NK-92 treated with Interleukin-12 subunit alpha and Interleukin-12 subunit beta, amount 100 ng/mL, for 24 hours (cell line): Measurements from ENCODE around the gene FIBIN.
"Not testable (repeated sequence)": the region's sequence is repeated elsewhere in the genome, so short reads cannot be mapped to it uniquely, and the experiment has no call there.

Experiments used
- DNase-seq: peaks from one replicate; lab custom pipeline; 2025; lab: John Stamatoyannopoulos, UW

The FIBIN gene

GRCh38 chr11:26977209-26977608 lies 16.7 kb upstream of the FIBIN start:
- not testable (repeated sequence) for DNase-seq

- DNase-seq, result no peak
These were observed 10.3 kb upstream of the FIBIN start for GRCh38 chr11:26983645-26984044.

- no peak for DNase-seq
These were observed 8.4 kb upstream of the FIBIN start for GRCh38 chr11:26985470-26985869.

- no peak for DNase-seq
These were observed 8.0 kb upstream of the FIBIN start for GRCh38 chr11:26985943-26986342.

GRCh38 chr11:26987272-26987671 lies 6.6 kb upstream of the FIBIN start:
- no peak for DNase-seq

- no peak for DNase-seq
These were observed 6.2 kb upstream of the FIBIN start for GRCh38 chr11:26987731-26988130.

- DNase-seq, result no peak
These were observed 1.8 kb upstream of the FIBIN start for GRCh38 chr11:26992031-26992541.

- DNase-seq, result no peak
These were observed 751 bp downstream of the FIBIN start for GRCh38 chr11:26994631-26995095.

- DNase-seq, result no peak
These were observed 2.0 kb downstream of the FIBIN start for GRCh38 chr11:26995701-26996460.

- DNase-seq, result no peak
These were observed 3.5 kb downstream of the FIBIN start for GRCh38 chr11:26997378-26997777.

GRCh38 chr11:27001136-27001730 lies 7.3 kb downstream of the FIBIN start:
- DNase-seq, result not testable (repeated sequence)

GRCh38 chr11:27002431-27002830 lies 8.5 kb downstream of the FIBIN start:
- DNase-seq, result no peak

GRCh38 chr11:27002838-27003237 lies 8.9 kb downstream of the FIBIN start:
- DNase-seq, result no peak

- DNase-seq, result no peak
These were observed 10.2 kb downstream of the FIBIN start for GRCh38 chr11:27004103-27004502.

GRCh38 chr11:27008811-27009535 lies 15.1 kb downstream of the FIBIN start:
- DNase-seq, result no peak

GRCh38 chr11:27011560-27012233 lies 17.8 kb downstream of the FIBIN start:
- no peak for DNase-seq

GRCh38 chr11:27012234-27012921 lies 18.5 kb downstream of the FIBIN start:
- no peak for DNase-seq

- no peak for DNase-seq
These were observed 20.0 kb downstream of the FIBIN start for GRCh38 chr11:27013781-27014361.

- DNase-seq, result no peak
These were observed 25.1 kb downstream of the FIBIN start for GRCh38 chr11:27018902-27019529.

- no peak for DNase-seq
These were observed 26.8 kb downstream of the FIBIN start for GRCh38 chr11:27020751-27021150.
